ENCODE measurements around the gene CPSF4. TPM values are rescaled to one million over a fixed set of nuclear protein-coding genes. Genes with fewer than 3 reads are reported as not detected.

Gene CPSF4
- total RNA-seq, 1 experiment from 2014 or later, result 98.2 TPM

DNA sequence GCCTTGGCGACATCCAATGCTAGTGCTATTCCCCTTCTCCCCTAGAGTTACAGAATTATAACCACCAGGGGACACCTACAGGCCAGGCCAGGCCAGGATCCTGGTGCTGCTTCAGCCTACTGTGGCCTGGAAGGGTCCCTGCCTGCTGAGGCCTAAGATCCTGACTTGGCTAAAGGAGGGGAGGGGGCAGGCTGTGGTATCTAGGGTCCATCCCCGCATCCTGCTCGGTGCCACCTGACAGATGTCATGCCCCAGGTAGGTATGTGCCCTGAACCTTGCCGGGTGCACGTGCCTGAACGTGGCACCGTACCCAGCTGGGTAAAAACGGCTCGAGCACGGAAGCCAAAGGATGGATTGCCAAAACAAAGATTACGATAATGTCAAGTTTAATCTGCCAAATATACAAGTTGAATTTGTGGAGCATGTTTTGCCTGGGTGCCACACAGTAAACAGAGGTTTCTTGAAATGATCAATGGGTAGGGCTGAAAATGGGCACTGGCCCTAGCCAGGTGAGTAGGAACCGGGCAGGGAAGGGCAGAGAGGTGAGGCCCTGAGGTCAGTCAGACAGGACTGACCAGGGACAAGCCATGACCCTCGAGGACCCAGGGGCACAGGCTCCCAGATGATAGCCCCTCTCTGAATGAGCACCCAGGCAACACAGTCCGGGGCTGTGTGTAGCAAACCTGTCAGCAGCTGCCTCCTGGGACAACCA lies 43.0 kb upstream of the CPSF4 start:
- Histone ChIP-seq H4K8ac (replicated peaks; ENCODE audit: insufficient read length, low read depth, low read length) (no peak overlapping the region), H4K20me1 (ENCODE audit: control insufficient read depth, insufficient read depth, insufficient read length) (no peaks in the 10 kb centered on the region), H3K27me3 (ENCODE audit: insufficient read depth, low read length) (no peaks in the 10 kb centered on the region), H3T11ph (ENCODE audit: low read length) (no peak overlapping the region), H2BK5ac (ENCODE audit: insufficient read length, low read length) (no peak overlapping the region), H3K56ac (ENCODE audit: insufficient read length, low read depth, low read length) (no peak overlapping the region), H2AFZ (ENCODE audit: low read length) (no peak overlapping the region), H3K23ac (ENCODE audit: insufficient read length, low read depth, low read length) (no peak overlapping the region), H4K5ac (ENCODE audit: insufficient read length, low read depth, low read length) (no peak overlapping the region), H2AK5ac (ENCODE audit: insufficient read length, low read length) (no peak overlapping the region), H3K79me2 (ENCODE audit: insufficient read depth, low read length) (no peaks in the 10 kb centered on the region), H3K27ac (ENCODE audit: insufficient read length, low read depth, low read length) (no peak overlapping the region), H3K4me1 (ENCODE audit: insufficient read depth, low read length) (peaks cover 2% of the 10 kb centered on the region; the same call in 1 of the 2 replicates), H2BK120ac (ENCODE audit: low read depth, low read length, poor library complexity, severe bottlenecking) (no peak overlapping the region), H3K23me2 (ENCODE audit: insufficient read length, low read depth, low read length, poor library complexity, severe bottlenecking) (peaks cover 11% of the 10 kb centered on the region), H3K9me3 (ENCODE audit: control insufficient read depth, low read depth, low read length) (no peaks in the 10 kb centered on the region), H3K79me1 (ENCODE audit: insufficient read depth, low read depth, low read length, poor library complexity, severe bottlenecking) (no peaks in the 10 kb centered on the region), H3K18ac (ENCODE audit: insufficient read length, low read depth, low read length) (no peak overlapping the region), H4K91ac (ENCODE audit: insufficient read length, low read depth, low read length) (no peak overlapping the region), H3K14ac (ENCODE audit: insufficient read depth, low read length) (no peak overlapping the region), H3K4ac (ENCODE audit: low read depth, low read length) (no peak overlapping the region), H2BK15ac (ENCODE audit: low read depth, low read length) (no peak overlapping the region), H2BK12ac (ENCODE audit: insufficient read length, low read depth, low read length) (no peak overlapping the region), H3K9ac (ENCODE audit: extremely low read depth, insufficient read length, low read length) (no peak overlapping the region), H2BK20ac (ENCODE audit: low read depth, low read length, poor library complexity, severe bottlenecking) (no peak overlapping the region), H3K4me2 (ENCODE audit: insufficient read depth, insufficient read length, low read length) (no peak overlapping the region)
- Mint-ChIP-seq H3K4me1 (peaks cover 13 to 14% of the 10 kb centered on the region in 2 experiments), H3K27ac (peak overlapping the region in 1 of 3 experiments; percentile 57; a peak in 1 of 7 replicates), H3K4me3 (no peak overlapping the region), H3K36me3 (ENCODE audit: insufficient read depth in 1 of 3, low read depth in 3 of 3) (peaks cover 32 to 80% (median 61%) of the 10 kb centered on the region in 3 experiments), H3K9me3 (no peaks in the 10 kb centered on the region), H3K27me3 (ENCODE audit: low read depth) (peaks cover 1% of the 10 kb centered on the region; the same call in 1 of the 2 replicates)
- TF ChIP-seq, protein P1, sequence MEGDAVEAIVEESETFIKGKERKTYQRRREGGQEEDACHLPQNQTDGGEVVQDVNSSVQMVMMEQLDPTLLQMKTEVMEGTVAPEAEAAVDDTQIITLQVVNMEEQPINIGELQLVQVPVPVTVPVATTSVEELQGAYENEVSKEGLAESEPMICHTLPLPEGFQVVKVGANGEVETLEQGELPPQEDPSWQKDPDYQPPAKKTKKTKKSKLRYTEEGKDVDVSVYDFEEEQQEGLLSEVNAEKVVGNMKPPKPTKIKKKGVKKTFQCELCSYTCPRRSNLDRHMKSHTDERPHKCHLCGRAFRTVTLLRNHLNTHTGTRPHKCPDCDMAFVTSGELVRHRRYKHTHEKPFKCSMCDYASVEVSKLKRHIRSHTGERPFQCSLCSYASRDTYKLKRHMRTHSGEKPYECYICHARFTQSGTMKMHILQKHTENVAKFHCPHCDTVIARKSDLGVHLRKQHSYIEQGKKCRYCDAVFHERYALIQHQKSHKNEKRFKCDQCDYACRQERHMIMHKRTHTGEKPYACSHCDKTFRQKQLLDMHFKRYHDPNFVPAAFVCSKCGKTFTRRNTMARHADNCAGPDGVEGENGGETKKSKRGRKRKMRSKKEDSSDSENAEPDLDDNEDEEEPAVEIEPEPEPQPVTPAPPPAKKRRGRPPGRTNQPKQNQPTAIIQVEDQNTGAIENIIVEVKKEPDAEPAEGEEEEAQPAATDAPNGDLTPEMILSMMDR (conservative IDR thresholded peaks at IDR 0.05), result no peak; the same call in 2 of the 3 replicates
- DNase-seq, result no peak
- WGBS (ENCODE audit: extremely low coverage, insufficient read length, low lambda C conversion rate), result no CpG with 5 or more reads among the region's 14 CpGs

Measured in H9 (cell line).